Choroid plexus epithelial cell (primary cell): ENCODE results near the gene WBP1L.

Source experiments
- DNase-seq: peaks from one replicate; pipeline ENCODE4 v3.0.0-alpha.2; 2010; ENCODE audit warnings: low read depth
- H3K4me3 ChIP-seq: 2 replicates; pipeline ENCODE4 v1.5.1; 2011; ENCODE audit warnings: low read depth, mild to moderate bottlenecking, control low read depth, low read length, moderate library complexity
- TF ChIP-seq, protein P1 (sequence below): conservative IDR thresholded peaks from 2 replicates; pipeline ENCODE4 v1.5.1; 2011; ENCODE audit warnings: low read depth, mild to moderate bottlenecking, control low read depth, inconsistent platforms, low read length, moderate library complexity

WBP1L gene

DNA sequence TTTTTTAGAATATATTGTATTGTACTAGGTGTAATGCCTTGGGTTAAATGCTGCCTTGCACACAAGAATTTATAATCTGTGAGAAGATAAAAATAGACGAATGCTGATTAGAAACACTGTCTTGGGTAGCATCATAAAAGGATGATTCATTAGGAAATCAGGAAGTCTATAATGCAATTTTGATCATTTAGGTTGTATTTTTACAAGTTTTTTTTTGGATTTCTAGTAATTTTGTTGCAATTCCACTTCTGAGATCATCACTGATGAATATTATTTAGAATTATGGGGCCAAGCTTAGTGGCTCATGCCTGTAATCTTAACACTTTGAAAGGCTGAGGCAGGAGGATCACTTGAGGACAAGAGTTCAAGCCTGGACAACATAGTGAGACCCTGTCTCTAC, 29.6 kb downstream of the WBP1L start:
- no peak overlapping the region for H3K4me3 ChIP-seq
- TF ChIP-seq, protein P1, sequence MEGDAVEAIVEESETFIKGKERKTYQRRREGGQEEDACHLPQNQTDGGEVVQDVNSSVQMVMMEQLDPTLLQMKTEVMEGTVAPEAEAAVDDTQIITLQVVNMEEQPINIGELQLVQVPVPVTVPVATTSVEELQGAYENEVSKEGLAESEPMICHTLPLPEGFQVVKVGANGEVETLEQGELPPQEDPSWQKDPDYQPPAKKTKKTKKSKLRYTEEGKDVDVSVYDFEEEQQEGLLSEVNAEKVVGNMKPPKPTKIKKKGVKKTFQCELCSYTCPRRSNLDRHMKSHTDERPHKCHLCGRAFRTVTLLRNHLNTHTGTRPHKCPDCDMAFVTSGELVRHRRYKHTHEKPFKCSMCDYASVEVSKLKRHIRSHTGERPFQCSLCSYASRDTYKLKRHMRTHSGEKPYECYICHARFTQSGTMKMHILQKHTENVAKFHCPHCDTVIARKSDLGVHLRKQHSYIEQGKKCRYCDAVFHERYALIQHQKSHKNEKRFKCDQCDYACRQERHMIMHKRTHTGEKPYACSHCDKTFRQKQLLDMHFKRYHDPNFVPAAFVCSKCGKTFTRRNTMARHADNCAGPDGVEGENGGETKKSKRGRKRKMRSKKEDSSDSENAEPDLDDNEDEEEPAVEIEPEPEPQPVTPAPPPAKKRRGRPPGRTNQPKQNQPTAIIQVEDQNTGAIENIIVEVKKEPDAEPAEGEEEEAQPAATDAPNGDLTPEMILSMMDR = no peak
- DNase-seq = peak; percentile 28

DNA sequence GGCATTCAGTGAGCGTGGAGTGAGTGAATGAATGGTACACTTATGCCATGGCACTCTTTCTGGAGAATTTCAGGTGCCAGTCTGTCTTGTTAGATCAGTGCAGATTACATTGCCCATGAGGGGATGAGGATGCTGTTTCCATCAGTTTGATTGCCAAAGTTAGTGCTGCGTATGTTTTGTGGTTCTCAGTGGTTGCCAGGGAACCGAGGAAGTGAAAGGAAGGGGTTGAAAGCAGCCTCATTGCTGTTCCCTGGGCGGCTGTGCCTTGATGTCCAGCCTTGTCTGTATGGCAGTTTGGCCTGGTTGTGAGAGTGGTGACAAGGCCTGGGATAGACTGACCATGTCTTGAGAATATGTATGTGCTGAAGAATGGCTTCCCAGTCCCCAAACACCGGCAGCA, 30.2 kb downstream of the WBP1L start:
- TF ChIP-seq, protein P1 = no peak
- DNase-seq = peak; percentile 36
- no peak overlapping the region for H3K4me3 ChIP-seq

DNA sequence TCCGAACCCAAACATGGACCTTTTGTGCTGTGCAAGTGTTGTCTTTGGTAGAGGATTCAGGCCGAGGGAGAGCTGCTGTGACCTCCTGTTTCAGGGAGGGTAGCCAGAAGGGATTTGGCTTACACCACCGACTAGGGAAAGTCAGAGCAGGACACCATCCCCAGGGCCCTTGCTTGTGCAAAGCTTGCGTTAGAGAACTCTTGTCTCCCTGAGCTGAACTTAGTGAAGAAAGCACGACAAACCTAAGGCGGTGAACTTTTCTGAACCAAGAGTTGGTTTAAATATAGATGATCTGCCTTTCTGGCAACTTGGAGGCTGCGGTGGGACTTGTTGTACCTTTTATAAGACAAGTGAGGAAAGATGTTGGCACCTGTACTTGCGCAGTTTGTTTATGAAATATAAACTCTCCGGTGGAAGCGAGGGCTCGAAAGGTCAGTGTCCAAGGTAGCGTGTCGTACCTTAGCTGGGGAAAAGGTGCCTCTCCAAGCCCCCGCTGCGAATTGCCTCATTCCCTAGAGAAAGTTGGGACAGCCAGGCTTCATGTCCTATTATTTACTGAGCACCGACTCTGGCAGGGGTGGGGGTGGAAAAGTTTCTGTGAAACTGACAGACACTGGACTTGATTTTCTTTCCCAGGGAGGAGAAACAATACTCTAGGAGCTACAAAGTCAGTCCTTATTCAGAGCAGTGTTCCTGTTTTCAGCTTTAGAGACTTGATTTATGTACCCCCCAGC, 31.6 kb downstream of the WBP1L start:
- TF ChIP-seq, protein P1 = no peak
- peak; percentile 57 for DNase-seq
- peak overlapping the region; percentile 53 for H3K4me3 ChIP-seq

DNA sequence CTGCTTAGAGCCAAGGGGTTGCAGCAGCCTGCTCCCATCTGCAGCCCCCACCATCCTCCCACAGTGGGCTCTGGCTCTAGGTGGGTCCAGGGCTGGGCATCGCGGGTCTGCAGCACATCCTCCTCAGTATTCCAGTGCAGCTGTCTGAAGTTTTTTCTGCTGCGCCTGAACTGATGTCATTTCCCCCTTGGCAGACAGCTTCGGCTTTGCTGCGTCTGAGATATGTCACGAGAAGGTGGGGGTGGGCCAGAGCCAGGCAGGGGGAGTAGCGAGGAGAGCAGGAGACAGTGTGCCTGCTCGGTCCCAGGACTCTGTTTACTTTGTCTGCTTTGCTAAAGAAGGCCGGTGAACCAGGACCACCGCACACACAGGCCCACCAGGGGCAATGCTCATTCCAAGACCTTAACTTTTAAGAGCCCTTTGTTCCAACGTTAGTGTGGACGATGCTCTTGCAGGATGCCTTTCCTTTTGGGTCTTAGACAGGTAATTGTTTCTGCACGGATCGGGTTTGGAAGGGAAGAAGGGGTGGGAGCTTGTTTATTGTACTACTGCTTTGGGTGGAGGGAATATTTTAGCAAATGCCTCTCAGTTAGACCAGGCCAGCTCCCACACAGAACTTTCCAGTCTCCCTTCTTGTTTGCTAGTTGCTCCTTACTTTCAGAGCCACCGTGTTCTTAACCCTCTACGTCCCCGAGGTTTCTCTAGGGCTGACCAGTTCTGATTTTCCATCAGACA, 32.4 kb downstream of the WBP1L start:
- peak; percentile 94 for DNase-seq
- peak overlapping the region; percentile 53 for H3K4me3 ChIP-seq

DNA sequence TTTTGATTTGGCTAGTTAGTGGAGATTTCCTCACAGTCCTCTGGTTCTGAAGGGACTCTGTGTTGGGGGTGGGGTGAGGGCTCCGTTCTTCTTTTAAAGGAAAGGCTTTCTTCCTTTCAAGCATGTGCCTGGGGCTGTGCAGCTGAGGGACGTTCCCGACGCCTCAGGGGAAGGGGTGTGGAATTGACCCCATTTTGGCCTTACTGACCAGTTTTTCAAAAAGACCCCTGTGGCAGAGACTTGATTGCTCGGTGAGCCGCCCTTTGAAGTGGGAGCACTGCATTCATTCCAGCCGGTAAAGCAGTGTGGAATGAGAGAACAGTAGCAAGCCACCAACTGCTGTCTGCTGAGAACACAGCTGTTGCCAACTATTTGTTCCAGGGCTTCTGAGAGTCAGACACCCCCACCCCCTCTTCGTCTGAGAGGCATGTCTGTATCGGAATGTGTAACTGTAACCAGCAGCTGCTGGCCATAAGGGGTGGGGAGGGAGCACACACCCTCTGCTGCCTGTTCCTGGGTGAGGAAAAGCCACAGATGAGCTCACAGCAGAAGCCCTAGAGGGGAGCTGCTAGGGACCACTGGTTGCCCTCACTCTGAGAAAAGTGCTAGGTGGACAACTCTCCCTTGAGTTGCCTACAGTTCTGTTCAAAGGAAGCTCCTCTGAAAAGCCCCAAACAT, 33.2 kb downstream of the WBP1L start:
- DNase-seq = peak; percentile 99
- peak overlapping the region; percentile 53 for H3K4me3 ChIP-seq
- TF ChIP-seq, protein P1 = no peak

More for the DNA sequence above, 32.4 kb downstream of the WBP1L start:
- TF ChIP-seq, protein P1 = no peak

DNA sequence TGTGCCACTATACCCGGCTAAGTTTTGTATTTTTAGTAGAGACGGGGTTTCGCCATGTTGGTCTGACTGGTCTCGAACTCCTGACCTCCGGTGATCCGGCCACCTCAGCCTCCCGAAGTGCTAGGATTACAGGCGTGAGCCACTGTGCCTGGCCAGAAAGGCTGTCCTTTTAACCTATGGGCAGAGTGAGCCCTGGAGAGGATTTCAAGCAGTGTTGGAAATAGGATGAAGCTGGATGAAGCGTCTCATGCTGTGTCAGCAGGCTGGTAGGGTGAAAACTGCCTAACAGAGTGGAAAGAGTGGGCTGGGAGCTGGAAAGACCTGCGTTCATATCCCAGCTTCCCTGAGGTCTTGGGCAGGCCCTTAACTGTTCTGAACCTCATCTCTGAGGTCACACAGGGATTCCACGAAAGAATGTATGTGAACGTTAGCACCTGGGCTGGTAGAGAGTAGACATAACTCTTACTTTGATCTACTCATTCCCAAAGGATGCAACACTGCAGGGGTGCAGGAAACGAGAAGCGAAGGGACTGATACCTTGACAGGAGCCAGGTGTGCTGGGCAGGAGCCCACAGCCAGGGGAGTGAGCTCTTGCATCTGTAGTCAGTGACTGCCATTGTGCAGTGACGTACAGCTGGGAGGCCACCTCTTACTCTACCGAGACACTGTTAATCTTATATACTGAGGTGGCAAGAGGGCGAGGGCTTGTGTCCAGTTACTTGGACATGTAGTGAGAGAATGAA, 34.1 kb downstream of the WBP1L start:
- no peak overlapping the region for H3K4me3 ChIP-seq
- DNase-seq = peak; percentile 43
- TF ChIP-seq, protein P1 = no peak
